NK-92 treated with Interleukin-12 subunit alpha and Interleukin-12 subunit beta, amount 100 ng/mL, for 24 hours (cell line): ENCODE results near the gene CKAP2L.

Experiments used
- DNase-seq: peaks from one replicate; lab custom pipeline; 2025; lab: John Stamatoyannopoulos, UW

Gene CKAP2L

DNA sequence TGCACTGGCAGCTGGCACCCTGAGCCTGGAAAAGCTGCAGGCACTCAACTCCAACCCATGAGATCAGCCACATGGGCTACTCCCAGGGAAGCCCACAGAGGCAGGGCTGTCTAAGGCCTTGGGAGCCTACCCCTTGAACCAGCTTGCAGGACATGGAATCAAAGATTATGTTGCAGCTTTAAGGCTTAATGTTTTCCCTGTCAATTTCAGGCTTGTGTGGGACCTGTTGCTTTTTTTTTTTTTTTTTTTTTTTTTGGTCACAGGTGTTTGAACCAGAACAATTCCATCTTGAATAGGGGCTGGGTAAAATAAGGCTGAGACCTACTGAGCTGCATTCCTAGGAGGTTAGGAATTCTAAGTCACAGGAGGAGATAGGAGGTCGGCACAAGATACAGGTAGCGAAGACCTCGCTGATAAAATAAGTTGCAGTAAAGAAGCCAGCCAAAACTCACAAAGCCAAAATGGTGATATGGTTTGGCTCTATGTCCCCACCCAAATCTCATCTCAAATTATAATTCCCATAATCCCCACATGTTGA, 27.4 kb upstream of the CKAP2L start:
- DNase-seq, result no peak

GRCh38 chr2:112791019-112791418, 26.6 kb upstream of the CKAP2L start:
- no peak for DNase-seq

DNA sequence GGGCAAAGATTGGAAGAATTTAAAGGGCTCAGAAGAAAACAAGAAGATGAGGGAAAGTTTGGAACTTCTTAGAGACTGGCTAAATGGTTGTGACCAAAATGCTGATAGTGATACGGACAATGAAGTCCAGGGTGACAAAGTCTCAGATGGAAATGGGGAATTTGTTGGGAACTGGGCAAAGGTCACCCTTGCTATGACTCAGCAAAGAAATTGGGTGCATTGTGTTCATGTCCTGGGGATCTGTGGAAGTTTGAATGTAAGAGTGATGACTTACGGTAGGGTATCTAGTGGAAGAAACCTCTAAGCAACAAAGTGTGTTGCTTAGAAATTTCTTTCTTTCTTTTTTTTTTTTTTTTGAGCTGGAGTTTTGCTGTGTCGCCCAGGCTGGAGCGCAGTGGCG, 25.9 kb upstream of the CKAP2L start:
- no peak for DNase-seq

- DNase-seq, result no peak
Observed at GRCh38 chr2:112789186-112789585, 24.8 kb upstream of the CKAP2L start.

DNA sequence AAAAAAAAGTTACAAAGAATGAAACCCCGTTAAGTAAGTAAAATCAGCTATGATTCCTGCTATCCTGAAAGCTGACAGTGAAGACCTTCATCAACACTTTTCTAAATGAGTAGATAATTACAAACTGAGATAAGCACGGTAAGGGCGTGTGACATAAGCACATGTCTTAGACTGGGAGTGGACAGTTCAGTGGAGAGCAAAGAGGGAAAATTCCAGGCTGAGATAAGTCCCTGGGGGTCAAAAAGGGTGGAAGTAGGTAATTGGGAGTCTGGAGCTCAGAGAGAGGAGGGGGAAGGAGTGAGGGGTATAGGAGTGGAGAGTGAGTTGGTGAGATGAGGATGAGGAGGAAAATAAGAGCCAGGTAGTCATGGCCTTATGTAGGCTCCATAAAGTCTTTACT, 24.2 kb upstream of the CKAP2L start:
- DNase-seq, result no peak

GRCh38 chr2:112787729-112788393, 23.5 kb upstream of the CKAP2L start:
- DNase-seq, result no peak

DNA sequence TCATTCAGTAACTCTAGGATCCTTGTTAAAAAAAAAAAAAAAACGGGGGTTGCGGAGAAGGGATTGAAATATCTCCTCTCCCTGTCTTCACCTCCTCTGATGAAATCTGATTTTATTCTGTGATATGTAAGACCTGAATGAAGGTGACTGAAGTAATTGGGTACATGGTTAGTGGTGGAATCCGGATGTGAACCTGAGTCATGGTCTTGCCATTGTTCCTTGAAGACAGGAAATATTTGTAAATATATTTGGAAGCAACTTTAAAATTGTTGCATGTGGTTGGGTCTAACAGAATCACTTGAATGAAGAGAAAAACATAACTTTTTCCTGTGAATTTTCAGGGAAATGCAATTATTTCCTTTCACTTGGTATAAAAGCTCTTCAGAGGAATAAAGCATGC, 22.9 kb upstream of the CKAP2L start:
- no peak for DNase-seq

GRCh38 chr2:112784199-112785189, 20.1 kb upstream of the CKAP2L start, which contains the start of gene IL1A:
Gene IL1A (minus strand): TSS chr2:112784493. CDS start chr2:112783770, 723 bp downstream.
- DNase-seq, result no peak

- no peak for DNase-seq
Observed at GRCh38 chr2:112783187-112783714, 18.8 kb upstream of the CKAP2L start.

- no peak for DNase-seq
Observed at GRCh38 chr2:112782234-112782799, 17.9 kb upstream of the CKAP2L start.

GRCh38 chr2:112779598-112779997, 15.2 kb upstream of the CKAP2L start:
- no peak for DNase-seq

DNA sequence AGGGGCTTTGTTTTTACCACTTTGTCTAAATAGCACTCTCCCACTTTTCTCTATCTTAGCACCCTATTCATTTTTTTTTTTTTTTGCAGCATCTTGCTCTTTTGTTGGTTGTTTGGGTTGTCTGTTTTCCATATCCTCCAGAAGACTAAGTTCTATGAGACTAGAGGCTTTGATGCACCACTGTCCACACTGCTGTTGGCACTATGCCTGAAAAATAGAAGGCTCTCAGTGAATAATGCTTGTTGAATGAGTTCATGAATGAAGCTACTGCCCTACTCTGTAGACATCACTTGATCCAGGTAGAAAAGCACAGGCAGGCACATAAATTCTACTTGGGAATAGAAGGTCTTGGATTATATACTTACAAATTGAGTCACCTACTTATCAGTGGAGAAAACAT, 12.6 kb upstream of the CKAP2L start:
- no peak for DNase-seq

DNA sequence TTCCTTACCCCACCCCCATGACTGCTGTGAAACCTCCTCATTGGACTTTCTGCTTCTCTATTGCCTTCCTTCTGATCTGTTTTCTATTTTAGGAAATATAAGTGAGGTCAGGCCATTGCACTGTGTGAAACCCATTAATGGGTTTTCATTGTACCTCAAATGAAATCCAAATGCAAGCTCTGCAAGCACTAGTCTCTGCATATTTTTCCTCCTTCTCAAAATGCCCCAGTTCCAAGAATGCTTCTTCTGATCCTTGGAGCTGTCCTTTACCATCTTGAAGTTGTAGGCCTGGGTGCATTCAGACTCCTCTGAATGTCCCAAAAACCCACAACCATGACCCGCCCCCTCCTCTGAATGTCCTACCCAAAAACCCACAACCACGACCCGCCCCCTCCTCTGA, 11.7 kb upstream of the CKAP2L start:
- no peak for DNase-seq

- DNase-seq, result no peak
Observed at GRCh38 chr2:112774536-112775285, 10.3 kb upstream of the CKAP2L start.

- DNase-seq, result no peak
Observed at GRCh38 chr2:112773556-112773955, 9.1 kb upstream of the CKAP2L start.

DNA sequence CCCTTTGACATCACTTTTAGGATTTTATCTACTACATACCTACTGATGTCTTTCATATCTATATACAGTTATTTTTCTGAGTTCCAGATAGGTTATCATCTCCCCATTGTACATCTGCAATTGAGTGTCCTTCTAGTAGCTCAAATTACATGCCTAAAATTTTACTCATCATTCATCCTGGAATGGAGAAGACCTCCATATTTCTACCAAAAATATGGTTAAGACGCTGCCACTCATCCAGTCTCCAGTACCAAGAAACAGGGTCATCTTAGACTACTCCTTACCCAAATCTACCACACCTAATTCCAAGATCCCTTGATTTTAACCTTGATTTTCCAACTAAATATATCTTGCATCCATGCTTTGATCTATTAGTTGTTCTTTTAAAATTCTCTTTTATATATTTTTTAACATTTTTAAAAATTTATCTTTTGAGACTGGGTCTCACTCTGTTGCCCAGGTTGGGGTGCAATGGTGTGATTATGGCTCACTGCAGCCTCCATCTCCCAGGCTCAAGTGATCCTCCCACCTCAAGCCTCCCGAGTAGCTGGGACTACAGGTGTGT, 8.6 kb upstream of the CKAP2L start:
- no peak for DNase-seq

GRCh38 chr2:112772322-112772721, 7.9 kb upstream of the CKAP2L start:
- DNase-seq, result no peak

- no peak for DNase-seq
Observed at GRCh38 chr2:112768432-112768831, 4.0 kb upstream of the CKAP2L start.

DNA sequence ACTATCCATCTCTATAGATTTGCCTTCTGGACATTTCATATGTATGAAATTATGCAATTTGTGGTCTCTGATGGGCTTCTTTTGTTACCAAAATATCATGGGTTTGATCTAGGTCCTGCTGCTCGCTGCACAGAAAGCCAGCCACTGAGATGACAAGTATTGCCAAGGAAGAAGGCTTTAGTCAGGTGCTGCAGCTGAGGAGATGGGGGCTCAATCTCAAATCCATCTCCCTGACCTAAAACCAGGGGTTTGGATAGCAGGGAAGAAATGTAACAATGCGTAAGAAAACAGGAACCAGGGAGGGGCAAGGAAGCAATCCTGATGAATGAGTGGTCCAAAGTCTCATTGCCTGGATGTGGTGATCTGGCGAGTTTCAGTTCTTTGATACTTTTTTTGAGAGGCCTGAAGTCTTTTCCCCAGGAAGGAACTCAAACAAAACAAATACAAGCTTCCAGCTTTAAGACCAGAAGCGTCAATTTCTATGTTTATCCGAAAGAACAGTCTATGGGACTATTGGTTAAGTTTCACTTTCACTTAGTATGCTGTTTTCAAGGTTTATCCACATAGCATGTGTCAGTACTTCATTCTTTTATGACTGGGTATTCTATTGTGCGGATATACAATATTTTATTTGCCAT, 3.4 kb upstream of the CKAP2L start:
- no peak for DNase-seq

- DNase-seq, result no peak
Observed at GRCh38 chr2:112765251-112765650, 842 bp upstream of the CKAP2L start.

DNA sequence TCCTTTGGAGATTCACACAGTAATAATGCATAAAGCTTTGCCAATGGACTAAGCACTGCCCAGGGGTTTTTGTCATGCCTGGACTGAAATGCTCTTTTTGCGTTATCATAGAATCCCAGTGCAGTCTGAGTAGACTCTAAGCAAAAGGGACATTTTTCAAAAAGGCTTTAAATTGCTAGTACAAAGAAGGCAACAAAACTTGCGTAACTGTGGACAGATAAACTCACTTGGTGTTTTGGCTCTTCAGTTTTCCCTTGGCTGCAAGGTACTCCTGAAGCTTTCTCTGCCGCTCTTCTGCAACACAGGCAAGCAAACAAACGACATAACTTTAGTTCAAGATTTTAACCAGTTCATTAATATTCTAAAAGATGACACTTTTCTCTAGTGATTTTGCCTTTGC, 2.1 kb downstream of the CKAP2L start:
- DNase-seq, result no peak
